H9 (cell line): ENCODE measurements around the gene MYO10. TPM values are rescaled to one million over a fixed set of nuclear protein-coding genes. Genes with fewer than 3 reads are reported as not detected.
A peak's percentile ranks its signal among the peaks of the same experiment; 100 is the strongest.

Experiments
- DNase-seq: peaks from one replicate; pipeline ENCODE4 v3.0.0-alpha.2; 2017
- H2AFZ ChIP-seq: one replicate; pipeline ENCODE4 v1.6.1; 2013; ENCODE audit warnings: mild to moderate bottlenecking, low read length, control low read depth, moderate library complexity
- H2AK5ac ChIP-seq: 2 replicates; pipeline ENCODE4 v1.6.1; 2013; ENCODE audit warnings: low read length, control low read depth, mixed read lengths; ENCODE audit not compliant: insufficient read length
- H2BK120ac ChIP-seq: one replicate; pipeline ENCODE4 v1.6.1; 2013; ENCODE audit warnings: low read depth, mild to moderate bottlenecking, low read length, control low read depth, inconsistent platforms; ENCODE audit not compliant: poor library complexity, severe bottlenecking
- H2BK12ac ChIP-seq: 2 replicates; pipeline ENCODE4 v1.6.1; 2013; ENCODE audit warnings: low read length, control low read depth, mixed read lengths, low read depth; ENCODE audit not compliant: insufficient read length
- H2BK15ac ChIP-seq: 2 replicates; pipeline ENCODE4 v1.6.1; 2013; ENCODE audit warnings: low read depth, low read length, control low read depth
- H2BK20ac ChIP-seq: one replicate; pipeline ENCODE4 v1.6.1; 2013; ENCODE audit warnings: low read depth, mild to moderate bottlenecking, low read length, control low read depth, inconsistent platforms; ENCODE audit not compliant: poor library complexity, severe bottlenecking
- H2BK5ac ChIP-seq: 2 replicates; pipeline ENCODE4 v1.6.1; 2013; ENCODE audit warnings: low read length, control low read depth, mixed read lengths; ENCODE audit not compliant: insufficient read length
- H3K14ac ChIP-seq: 2 replicates; pipeline ENCODE4 v1.6.1; 2013; ENCODE audit warnings: low read length, control low read depth; ENCODE audit not compliant: insufficient read depth
- H3K18ac ChIP-seq: 2 replicates; pipeline ENCODE4 v1.6.1; 2013; ENCODE audit warnings: low read depth, mild to moderate bottlenecking, mixed read lengths, low read length, control low read depth; ENCODE audit not compliant: insufficient read length
- H3K23ac ChIP-seq: 2 replicates; pipeline ENCODE4 v1.6.1; 2013; ENCODE audit warnings: low read length, control low read depth, mixed read lengths, low read depth; ENCODE audit not compliant: insufficient read length
- H3K23me2 ChIP-seq: 2 replicates; pipeline ENCODE4 v1.6.1; 2013; ENCODE audit warnings: low read depth, mild to moderate bottlenecking, mixed read lengths, low read length, control low read depth; ENCODE audit not compliant: insufficient read length, poor library complexity, severe bottlenecking
- H3K27ac ChIP-seq: 2 replicates; pipeline ENCODE4 v1.5.1; 2013; ENCODE audit warnings: low read length, control low read depth, mixed read lengths, low read depth; ENCODE audit not compliant: insufficient read length
- H3K27me3 ChIP-seq: 2 replicates; pipeline ENCODE4 v1.6.1; 2013; ENCODE audit warnings: low read length, control low read depth, inconsistent platforms; ENCODE audit not compliant: insufficient read depth
- H3K4ac ChIP-seq: 2 replicates; pipeline ENCODE4 v1.6.1; 2013; ENCODE audit warnings: low read depth, mild to moderate bottlenecking, control low read depth, inconsistent platforms, low read length, moderate library complexity
- H3K4me1 ChIP-seq: 2 replicates; pipeline ENCODE4 v1.6.1; 2013; ENCODE audit warnings: low read length, control low read depth, inconsistent platforms; ENCODE audit not compliant: insufficient read depth
- H3K4me2 ChIP-seq: 2 replicates; pipeline ENCODE4 v1.6.1; 2013; ENCODE audit warnings: low read length, control low read depth, mixed read lengths; ENCODE audit not compliant: insufficient read length, insufficient read depth
- H3K56ac ChIP-seq: 2 replicates; pipeline ENCODE4 v1.6.1; 2013; ENCODE audit warnings: low read depth, mild to moderate bottlenecking, mixed read lengths, low read length, control low read depth; ENCODE audit not compliant: insufficient read length
- H3K79me1 ChIP-seq: 2 replicates; pipeline ENCODE4 v1.6.1; 2013; ENCODE audit warnings: low read depth, mild to moderate bottlenecking, moderate library complexity, low read length, control low read depth, inconsistent platforms; ENCODE audit not compliant: insufficient read depth, poor library complexity, severe bottlenecking
- H3K79me2 ChIP-seq: 2 replicates; pipeline ENCODE4 v1.6.1; 2013; ENCODE audit warnings: low read length, control low read depth, inconsistent platforms; ENCODE audit not compliant: insufficient read depth
- H3K9ac ChIP-seq: 2 replicates; pipeline ENCODE4 v1.6.1; 2013; ENCODE audit warnings: low read length, control low read depth, mixed read lengths; ENCODE audit not compliant: insufficient read length; ENCODE audit errors: extremely low read depth
- H3K9me3 ChIP-seq: one replicate; pipeline ENCODE4 v1.6.1; 2013; ENCODE audit warnings: low read depth, low read length, inconsistent platforms; ENCODE audit not compliant: control insufficient read depth
- H3T11ph ChIP-seq: one replicate; pipeline ENCODE4 v1.6.1; 2013; ENCODE audit warnings: mild to moderate bottlenecking, low read length, control low read depth, inconsistent platforms
- H4K20me1 ChIP-seq: one replicate; pipeline ENCODE4 v1.6.1; 2013; ENCODE audit not compliant: control insufficient read depth, insufficient read length, insufficient read depth
- H4K5ac ChIP-seq: 2 replicates; pipeline ENCODE4 v1.6.1; 2013; ENCODE audit warnings: low read depth, mild to moderate bottlenecking, mixed read lengths, low read length, control low read depth; ENCODE audit not compliant: insufficient read length
- H4K8ac ChIP-seq: replicated peaks from 2 replicates; pipeline ENCODE4 v1.6.1; 2013; ENCODE audit warnings: low read length, control low read depth, mixed read lengths, low read depth; ENCODE audit not compliant: insufficient read length
- H4K91ac ChIP-seq: 2 replicates; pipeline ENCODE4 v1.6.1; 2013; ENCODE audit warnings: low read depth, mild to moderate bottlenecking, moderate library complexity, mixed read lengths, low read length, control low read depth; ENCODE audit not compliant: insufficient read length
- H3K27ac Mint-ChIP-seq, 3 experiments: 2 replicates in 2 of 3; 3 replicates in 1 of 3; pipeline ENCODE4 v1.8.0; 2020 to 2021; ENCODE audit warnings: mixed read lengths in 3 of 3, mild to moderate bottlenecking in 1 of 3, moderate library complexity in 1 of 3
- H3K27me3 Mint-ChIP-seq: 2 replicates; pipeline ENCODE4 v1.8.0; 2021; ENCODE audit warnings: low read depth, mild to moderate bottlenecking, moderate library complexity, mixed read lengths
- H3K36me3 Mint-ChIP-seq, 3 experiments: 2 replicates in 2 of 3; 3 replicates in 1 of 3; pipeline ENCODE4 v1.8.0; 2020 to 2021; ENCODE audit warnings: low read depth in 3 of 3, mixed read lengths in 3 of 3; ENCODE audit not compliant: insufficient read depth in 1 of 3
- H3K4me1 Mint-ChIP-seq, 2 experiments: 2 replicates each; pipeline ENCODE4 v1.8.0; 2020; ENCODE audit warnings: mixed read lengths in 2 of 2
- H3K4me3 Mint-ChIP-seq, 2 experiments: 2 replicates in 1 of 2; 3 replicates in 1 of 2; pipeline ENCODE4 v1.8.0; 2020 to 2021; ENCODE audit warnings: mild to moderate bottlenecking in 2 of 2, mixed read lengths in 2 of 2, moderate library complexity in 1 of 2
- H3K9me3 Mint-ChIP-seq, 2 experiments: 2 replicates in 1 of 2; 3 replicates in 1 of 2; pipeline ENCODE4 v1.8.0; 2020; ENCODE audit warnings: mild to moderate bottlenecking in 2 of 2, mixed read lengths in 2 of 2, moderate library complexity in 1 of 2
- WGBS: extraction: QIAGEN DNeasy Blood & Tissue Kit; methylation state at CpG from one replicate; pipeline ENCODE4 v1.1.7; 2013; ENCODE audit warnings: missing lambda C conversion rate, low lambda C conversion rate, mixed read lengths; ENCODE audit not compliant: insufficient read length; ENCODE audit errors: extremely low coverage; 5-methylcytosine and 5-hydroxymethylcytosine counted together
- total RNA-seq: library from RNA; stranded (reverse); gene quantifications from 2 replicates; pipeline ENCODE4 v1.2.1, GENCODE V29; 2021
- TF ChIP-seq, protein P1 (sequence below): fragments of 200-600 bp; sonication (generic); conservative IDR thresholded peaks from 3 replicates; pipeline ENCODE4 v1.8.0; 2021; ENCODE audit warnings: antibody characterized with exemption, mild to moderate bottlenecking

The MYO10 gene
- total RNA-seq, 1 experiment from 2014 or later, result 127 TPM

DNA sequence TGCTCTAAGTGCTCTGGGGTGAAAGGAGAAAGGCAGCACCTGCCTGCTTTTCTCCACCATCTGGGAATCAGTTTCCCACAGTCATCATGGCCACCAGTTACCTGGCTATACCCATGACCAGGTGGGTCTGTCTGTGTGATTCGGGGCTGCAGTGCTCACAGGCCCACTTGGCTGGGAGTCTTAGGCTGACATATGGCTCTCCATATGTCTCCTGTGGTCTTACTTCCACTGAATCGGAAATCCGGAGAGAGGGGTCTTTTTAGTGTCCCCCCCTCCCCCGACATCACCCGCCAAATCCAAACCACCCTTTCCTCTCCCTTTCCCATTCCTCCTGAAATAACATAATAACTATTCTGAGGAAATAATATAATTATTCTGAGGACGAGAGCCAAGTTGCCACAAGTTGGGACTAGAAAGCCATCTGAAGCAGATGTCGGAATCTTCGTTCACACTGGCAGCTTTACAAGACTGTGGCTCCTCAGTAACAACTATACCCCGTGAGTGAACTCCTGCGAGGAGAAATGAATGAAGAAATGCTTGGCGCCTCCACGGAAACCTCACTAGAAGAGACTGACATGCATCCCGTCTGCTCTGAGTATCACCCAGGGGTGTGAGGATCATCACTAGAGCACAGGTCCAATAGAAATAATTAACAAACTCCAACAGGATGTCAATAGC, 143.4 kb downstream of the MYO10 start:
- peaks cover 0 to 2% of the 10 kb centered on the region in 2 experiments; a peak in 1 of 5 replicates for H3K9me3 Mint-ChIP-seq
- no peak overlapping the region for H3K27ac ChIP-seq
- H3K4me2 ChIP-seq, result no peak overlapping the region
- no peak overlapping the region for H2AK5ac ChIP-seq
- H2AFZ ChIP-seq, result no peak overlapping the region
- H3K79me2 ChIP-seq, result no peaks in the 10 kb centered on the region
- peaks cover 0 to 11% (median 5%) of the 10 kb centered on the region in 3 experiments; a peak in 4 of 7 replicates for H3K36me3 Mint-ChIP-seq
- no peak overlapping the region for H3K56ac ChIP-seq
- no peak overlapping the region for H3K9ac ChIP-seq
- H4K5ac ChIP-seq, result no peak overlapping the region
- H2BK20ac ChIP-seq, result no peak overlapping the region
- TF ChIP-seq, protein P1, sequence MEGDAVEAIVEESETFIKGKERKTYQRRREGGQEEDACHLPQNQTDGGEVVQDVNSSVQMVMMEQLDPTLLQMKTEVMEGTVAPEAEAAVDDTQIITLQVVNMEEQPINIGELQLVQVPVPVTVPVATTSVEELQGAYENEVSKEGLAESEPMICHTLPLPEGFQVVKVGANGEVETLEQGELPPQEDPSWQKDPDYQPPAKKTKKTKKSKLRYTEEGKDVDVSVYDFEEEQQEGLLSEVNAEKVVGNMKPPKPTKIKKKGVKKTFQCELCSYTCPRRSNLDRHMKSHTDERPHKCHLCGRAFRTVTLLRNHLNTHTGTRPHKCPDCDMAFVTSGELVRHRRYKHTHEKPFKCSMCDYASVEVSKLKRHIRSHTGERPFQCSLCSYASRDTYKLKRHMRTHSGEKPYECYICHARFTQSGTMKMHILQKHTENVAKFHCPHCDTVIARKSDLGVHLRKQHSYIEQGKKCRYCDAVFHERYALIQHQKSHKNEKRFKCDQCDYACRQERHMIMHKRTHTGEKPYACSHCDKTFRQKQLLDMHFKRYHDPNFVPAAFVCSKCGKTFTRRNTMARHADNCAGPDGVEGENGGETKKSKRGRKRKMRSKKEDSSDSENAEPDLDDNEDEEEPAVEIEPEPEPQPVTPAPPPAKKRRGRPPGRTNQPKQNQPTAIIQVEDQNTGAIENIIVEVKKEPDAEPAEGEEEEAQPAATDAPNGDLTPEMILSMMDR, result no peak
- no peaks in the 10 kb centered on the region for H3K9me3 ChIP-seq
- no peak overlapping the region for H3K4me3 Mint-ChIP-seq
- H2BK12ac ChIP-seq, result no peak overlapping the region
- no peak overlapping the region for H3T11ph ChIP-seq
- H2BK120ac ChIP-seq, result no peak overlapping the region
- peaks cover 3% of the 10 kb centered on the region for H3K79me1 ChIP-seq
- no peaks in the 10 kb centered on the region for H4K20me1 ChIP-seq
- peaks cover 8 to 19% of the 10 kb centered on the region in 2 experiments for H3K4me1 Mint-ChIP-seq
- no peaks in the 10 kb centered on the region for H3K4me1 ChIP-seq
- no peak overlapping the region for H2BK15ac ChIP-seq
- H4K91ac ChIP-seq, result no peak overlapping the region
- no peaks in the 10 kb centered on the region for H3K27me3 ChIP-seq
- no peaks in the 10 kb centered on the region for H3K23me2 ChIP-seq
- no peaks in the 10 kb centered on the region for H3K27me3 Mint-ChIP-seq
- no peak overlapping the region for H3K14ac ChIP-seq
- H2BK5ac ChIP-seq, result no peak overlapping the region
- H3K27ac Mint-ChIP-seq, result peak overlapping the region in 1 of 3 experiments; percentile 53; a peak in 2 of 7 replicates
- no peak overlapping the region for H4K8ac ChIP-seq
- H3K18ac ChIP-seq, result no peak overlapping the region
- no CpG with 5 or more reads among the region's 13 CpGs for WGBS
- H3K4ac ChIP-seq, result no peak overlapping the region
- no peak for DNase-seq
- no peak overlapping the region for H3K23ac ChIP-seq
